GM19395 (cell line): ENCODE data around the gene TARM1.
"Not testable (repeated sequence)": the region's sequence is repeated elsewhere in the genome, so short reads cannot be mapped to it uniquely, and the experiment has no call there.

Experiments
- ATAC-seq: cut with Tn5 transposase; IDR thresholded peaks from one replicate; pipeline ENCODE4 v1.9.1; 2021; ENCODE audit warnings: mild to moderate bottlenecking, moderate library complexity; ENCODE audit not compliant: unreplicated experiment

The TARM1 gene

DNA sequence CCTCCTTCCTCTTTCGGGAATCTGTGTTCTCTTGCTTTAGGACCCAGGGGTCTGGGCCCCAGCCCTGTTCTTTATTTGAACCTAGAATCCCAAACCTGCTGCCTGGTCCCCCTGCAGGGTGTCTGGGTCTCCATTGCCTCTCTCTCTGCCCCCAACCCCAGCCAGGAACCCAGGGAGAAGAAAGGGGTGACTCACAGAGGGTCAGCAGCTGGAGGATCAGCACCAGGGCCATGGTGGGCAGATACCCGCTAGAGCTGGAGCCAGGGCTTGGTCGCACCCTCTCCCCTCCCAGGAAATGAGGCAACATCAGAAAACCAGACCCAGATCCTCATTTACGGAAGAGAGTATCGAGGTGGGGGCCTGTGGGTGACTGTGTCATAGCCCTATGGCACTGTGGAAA is 19.4 kb upstream of the TARM1 start, which contains the start of gene OSCAR:
Gene OSCAR (minus strand): TSS at position 243 of the 400 bp plus-strand sequence. CDS start 11 bp downstream, at position 232.
- no peak for ATAC-seq

DNA sequence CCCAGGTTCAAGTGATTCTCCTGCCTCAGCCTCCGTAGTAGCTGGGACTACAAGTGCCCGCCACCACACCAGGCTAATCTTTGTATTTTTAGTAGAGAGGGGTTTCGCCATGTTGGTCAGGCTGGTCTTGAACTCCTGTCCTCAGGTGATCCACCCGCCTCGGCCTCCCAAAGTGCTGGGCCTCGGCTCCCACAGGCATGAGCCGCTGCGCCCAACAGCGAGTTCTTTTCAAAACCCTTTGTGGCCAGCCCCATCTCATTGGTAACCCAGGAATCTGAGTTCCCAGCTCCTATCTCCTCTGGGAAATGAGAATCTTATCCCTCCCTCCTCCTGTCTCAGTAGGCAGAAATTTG is 18.7 kb upstream of the TARM1 start:
- ATAC-seq: not testable (repeated sequence)

DNA sequence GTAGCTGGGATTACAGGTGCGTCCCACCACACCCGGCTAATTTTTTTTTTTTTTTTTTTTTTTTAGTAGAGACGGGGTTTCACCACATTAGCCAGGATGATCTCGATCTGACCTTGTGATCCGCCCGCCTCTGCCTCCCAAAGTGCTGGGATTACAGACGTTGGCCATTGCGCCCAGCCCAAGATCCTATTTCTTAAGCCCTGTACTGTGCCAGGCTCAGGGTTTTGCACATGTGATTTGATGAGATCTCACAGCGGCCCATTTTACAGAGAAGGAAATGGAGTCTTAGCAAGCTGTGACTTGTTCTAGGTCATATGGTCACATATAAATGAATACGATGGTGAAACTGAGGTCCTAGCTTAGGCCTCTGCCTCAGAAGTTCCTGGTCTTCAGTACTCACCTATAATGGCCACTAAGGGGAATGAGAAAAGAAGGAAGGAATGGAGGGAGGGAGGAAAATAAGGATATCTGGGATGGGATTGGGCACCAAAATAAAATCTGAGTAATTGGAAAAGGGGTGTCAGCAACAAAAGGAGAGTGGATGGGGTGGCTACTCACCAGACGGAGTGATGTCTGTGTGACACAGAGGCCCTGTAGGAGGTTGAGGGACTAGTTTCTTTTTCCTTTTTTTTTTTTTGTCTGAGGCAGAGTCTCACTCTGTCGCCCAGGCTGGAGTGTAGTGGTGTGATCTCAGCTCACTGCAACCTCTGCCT is 18.2 kb upstream of the TARM1 start:
- ATAC-seq: no peak

DNA sequence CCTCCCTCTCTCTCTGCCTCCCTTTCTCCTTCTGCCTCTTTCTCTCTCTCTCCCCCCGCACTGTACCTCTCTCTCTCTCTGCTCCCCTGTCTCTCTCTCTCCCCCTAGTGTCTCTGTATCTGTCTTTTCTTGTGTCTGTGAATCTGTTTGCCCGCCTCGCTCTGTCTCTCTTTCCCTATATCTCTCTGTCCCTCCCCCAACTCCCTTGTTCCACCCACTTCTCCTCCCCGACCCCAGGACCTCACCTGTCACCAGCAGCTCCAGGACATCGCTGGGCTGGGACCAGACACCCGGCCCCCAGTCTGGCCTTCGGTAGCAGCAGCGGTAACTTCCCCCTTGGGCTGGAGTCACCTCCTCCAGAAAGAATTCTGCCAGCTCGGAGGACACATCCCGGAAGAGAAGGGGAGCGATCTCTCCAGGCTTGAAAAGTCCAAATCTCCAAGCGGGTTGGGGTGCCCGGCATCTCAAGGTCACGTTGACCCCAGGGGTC is 15.5 kb upstream of the TARM1 start:
- no peak for ATAC-seq

DNA sequence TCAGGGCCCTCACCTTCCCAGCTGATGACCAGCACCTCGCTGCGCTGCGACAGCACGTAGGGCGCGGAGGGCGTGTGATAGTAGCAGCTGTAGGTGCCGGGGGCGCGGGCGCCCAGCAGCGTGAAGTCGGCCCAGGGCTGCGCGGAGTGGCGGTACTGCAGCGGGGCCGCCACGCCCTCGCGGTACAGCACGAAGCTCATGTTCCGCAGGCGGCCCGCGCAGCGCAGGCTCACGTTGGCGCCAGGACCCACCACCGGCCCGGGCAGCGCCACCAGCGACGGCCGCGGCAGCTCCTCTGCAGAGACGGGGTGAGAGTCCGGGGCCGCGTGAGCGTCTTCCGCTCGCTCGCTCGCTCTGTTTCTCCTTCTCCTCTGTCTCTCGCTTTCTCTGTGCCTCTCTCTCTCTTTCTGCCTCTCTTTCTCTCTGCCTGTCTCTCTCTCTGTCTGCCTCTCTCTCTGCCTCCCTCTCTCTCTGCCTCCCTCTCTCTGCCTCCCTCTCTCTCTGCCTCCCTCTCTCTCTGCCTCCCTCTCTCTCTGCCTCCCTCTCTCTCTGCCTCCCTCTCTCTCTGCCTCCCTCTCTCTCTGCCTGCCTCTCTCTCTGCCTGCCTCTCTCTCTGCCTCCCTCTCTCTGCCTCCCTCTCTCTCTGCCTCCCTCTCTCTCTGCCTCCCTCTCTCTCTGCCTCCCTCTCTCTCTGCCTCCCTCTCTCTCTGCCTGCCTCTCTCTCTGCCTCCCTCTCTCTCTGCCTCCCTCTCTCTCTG is 14.9 kb upstream of the TARM1 start:
- ATAC-seq: not testable (repeated sequence)

DNA sequence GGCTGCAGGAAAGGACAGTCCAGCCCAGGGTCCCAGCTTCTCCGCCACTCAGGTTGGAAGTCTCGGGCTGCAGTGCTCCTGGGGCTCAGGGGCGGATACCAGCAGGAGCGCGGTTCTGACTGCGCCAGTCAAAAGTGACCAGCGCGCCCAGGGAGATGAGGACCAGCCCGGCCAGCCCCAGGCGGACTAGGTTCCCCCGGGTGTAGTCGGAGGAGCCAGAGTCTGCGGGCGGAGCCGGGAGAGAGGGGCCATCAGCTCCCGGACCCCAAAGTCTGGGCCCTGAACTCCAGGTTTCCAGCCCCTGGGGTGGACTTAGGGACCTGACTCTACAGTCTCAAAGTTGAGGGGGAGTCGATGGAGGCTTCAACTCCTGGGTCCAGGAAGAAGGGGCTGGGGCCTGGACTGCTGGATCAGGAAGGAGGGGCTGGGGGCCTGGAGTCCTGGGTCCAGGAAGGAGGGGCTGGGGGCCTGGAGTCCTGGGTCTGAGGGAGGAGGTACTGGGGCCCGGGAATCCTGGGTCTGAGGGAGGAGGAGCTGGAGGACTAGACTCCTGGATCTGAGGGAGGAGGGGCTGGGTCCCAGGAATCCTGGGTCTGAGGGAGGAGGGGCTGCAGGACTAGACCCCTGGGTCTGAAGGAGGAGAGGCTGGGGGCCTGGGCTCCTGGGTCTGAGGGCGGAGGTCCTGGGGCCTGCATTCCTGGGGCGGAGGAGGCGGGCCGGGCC is 14.1 kb upstream of the TARM1 start:
- ATAC-seq: no peak

DNA sequence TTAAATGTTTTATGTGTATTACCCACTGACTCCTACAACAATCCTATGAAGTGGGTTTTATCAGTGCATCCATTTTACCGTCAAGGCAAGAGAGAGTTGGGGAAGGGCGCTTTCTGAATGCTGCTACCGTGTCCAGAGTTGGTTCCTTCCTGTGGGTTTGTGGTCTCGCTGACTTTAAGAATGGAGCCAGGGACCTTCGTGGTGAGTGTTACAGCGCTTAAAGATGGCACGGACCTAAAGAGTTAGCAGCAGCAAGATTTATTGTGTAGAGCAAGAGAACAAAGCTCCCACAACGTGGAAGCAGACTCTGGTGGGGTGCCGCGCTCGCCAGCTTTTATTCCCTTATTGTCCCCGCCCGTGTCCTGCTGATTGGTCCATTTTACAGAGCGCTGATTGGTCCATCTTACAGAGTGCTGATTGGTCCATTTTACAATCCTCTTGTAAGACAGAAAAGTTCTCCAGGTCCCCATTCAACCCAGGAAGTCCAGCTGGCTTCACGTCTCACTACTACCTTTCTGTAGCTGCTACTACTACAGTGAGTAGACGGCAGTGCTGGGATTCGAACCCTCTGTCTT is 13.3 kb upstream of the TARM1 start:
- ATAC-seq: no peak

DNA sequence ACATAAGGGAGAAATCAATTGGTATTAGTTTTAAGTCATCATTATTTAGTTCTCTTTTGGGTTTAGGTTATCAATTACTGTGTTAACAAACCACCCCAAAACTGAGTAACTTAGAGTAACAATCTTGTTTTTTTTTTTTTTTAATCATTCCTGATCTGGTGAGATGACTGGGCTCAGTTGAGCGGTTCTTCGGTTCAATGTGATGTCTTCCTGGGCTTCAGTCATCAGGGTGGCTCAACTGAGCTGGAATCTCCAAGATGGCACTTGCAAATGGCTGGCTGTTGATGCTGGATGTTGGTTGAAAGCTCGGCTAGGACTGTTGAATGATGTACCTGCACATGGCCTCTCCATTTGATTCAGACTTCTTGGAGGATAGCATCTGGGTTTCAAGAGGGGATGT is 3.2 kb upstream of the TARM1 start:
- no peak for ATAC-seq

DNA sequence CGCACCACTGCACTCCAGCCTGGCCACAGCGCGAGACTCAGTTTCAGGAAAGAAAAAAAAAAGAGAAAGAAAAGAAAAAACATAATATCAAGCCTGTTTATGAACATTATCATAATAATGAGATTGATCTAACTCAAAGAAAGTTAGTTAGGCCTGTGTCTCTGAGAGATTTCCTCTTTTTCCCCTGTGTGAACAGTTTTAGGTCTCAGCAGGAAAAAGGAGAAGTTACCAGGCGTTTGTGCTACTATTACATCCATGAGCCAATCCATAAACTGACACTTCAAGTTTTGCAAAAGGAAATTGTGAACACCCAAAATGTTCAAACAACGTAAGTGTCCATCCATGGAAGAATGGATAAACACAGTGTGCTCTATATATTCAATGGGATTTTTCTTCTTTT is 3.8 kb downstream of the TARM1 start:
- no peak for ATAC-seq

DNA sequence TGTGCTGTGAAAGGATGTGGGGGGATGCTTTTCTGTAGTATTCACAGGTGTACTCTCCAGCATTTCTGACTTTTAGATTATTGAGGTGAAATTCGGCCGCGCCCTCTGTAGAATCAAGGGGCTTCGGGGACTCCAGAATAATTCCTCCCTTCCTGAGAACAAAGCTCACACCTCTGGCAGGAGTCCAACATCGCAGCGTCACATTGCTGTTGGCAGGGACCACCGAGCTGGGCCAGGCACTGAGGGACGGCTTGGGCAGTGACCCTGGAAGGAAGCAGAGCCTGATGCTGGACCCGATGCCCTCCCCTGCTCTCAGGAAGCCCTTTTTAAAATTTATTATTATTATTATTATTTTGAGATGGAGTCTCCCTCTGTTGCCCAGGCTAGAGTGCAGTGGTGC is 6.3 kb downstream of the TARM1 start:
- ATAC-seq: no peak

DNA sequence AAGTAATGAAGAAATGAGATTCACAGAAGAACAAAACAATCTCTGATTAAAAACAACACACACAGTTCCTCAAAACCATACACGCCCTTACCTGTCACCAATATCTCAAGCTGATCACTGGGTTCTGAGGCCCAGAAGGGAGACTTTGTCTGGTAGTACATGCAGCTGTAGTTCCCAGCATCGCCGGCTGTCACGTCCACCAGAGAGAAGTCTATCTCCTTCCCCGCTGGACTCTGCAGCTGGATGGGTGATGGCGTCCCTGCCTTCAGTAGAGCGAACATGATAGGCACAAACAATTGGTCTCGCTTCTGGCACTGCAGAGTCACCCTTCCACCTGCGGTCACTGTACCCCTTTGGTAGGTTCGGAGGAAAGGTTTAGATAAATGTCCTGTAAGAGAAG is 7.3 kb downstream of the TARM1 start:
- no peak for ATAC-seq

DNA sequence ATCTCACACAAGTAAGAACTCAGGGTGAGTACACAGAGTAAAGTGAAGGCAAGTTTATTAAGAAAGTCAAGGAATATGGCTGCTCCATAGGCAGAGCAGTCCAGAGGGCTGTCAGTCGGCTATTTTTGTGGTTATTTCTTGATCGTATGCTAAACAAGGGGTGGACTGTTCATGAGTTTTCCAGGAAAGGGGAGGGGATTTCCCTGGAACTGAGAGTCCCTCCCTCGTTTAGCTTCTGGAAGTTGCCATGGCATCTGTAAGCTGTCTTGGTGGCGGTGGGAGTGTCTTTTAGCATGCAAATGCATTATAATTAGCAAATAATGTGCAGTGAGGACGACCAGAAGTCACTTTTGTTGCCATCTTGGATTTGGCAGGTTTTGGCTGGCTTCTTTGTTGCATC is 11.7 kb downstream of the TARM1 start:
- no peak for ATAC-seq

DNA sequence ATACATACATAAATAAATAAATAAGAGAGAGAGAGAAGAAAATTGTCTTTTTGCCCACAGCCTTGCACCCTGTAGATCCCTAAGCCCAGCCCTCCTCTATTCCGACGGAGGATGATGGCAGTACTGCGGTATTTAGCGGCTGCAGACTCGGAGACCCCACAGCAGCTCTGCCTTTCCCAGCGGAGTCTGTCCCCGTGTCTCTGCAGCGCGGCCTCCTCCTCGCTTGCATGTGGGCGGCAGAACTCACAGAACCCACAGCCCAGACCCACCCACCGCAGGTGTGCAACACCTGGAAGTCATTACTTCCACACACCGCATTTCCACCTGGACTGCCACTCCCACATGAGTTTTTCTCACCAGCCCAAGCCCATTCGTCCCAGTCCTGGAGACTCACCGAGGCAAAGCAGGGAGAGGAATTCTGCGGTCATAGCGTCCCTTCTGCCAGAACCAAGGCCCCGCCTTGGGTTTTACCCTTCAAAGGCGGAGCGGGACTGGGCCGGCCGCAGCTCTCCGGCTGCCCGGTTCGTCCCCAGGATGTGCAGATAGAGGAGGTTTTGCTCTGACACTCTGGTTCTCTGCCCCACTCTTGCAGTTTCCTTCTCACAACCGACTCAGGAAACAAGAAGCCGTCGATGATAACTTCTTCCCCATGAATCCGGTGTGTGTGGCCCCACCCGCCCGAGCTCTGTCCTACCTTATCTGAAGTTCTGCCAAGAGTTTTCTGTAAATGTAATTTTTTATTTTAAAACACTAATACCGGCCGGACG is 17.6 kb downstream of the TARM1 start, which contains the start of gene VSTM1:
Gene VSTM1 (minus strand): TSS at position 548 of the 767 bp plus-strand sequence. CDS start 120 bp downstream, at position 428.
- ATAC-seq: no peak

DNA sequence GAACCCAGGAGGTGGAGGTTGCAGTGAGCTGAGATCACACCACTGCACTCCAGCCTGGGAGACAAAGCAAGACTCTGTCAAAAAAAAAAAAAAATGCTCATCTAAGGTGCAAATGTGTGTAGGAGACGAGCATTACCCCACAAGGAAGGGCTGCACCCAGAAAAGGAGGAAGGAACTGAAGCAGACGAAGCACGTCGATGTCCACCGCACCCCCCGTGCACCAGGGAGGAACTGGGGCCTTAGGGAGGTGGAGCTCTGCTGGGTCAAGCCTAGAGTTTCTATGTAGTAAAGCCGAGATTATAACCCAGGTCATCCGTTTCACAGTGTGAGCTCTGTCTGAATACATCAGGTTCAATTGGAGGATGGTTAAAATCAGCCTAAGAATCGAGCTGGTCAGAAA is 18.5 kb downstream of the TARM1 start:
- ATAC-seq: no peak

DNA sequence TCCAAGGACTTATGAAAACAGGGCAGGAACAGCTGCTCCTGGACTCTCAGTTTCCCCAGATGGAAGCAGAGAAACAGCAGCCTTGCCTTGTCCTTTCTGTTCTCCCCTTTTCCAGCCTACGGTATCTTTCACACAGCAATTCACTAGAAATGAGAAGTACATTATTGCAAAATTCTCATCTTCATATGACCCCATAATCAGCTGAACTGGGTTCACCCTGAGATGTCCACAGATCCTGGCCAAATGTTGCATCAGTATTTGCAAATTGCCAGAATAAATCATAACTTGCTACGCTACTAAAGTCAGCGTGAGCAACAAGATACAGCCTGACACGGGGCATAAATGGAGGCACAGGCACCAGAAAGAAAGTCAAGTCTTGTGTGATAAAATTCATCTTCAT is 33.5 kb downstream of the TARM1 start:
- no peak for ATAC-seq

DNA sequence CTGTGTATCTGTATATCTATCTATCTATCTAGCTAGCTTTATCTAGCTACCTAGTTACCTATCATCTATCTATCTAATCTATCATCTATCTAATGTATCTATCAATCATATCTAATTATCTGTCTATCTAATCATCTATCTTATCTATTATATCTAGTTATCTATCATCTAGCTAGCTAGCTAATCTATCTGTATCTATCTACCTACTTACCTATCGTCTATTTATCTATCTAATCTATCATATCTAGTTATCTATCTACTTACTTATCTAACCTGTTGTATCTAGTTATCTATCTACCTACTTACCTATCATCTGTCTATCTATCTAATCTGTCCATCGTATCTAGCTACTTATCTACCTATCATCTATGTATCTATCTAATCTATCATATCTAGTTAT is 35.4 kb downstream of the TARM1 start:
- no peak for ATAC-seq

DNA sequence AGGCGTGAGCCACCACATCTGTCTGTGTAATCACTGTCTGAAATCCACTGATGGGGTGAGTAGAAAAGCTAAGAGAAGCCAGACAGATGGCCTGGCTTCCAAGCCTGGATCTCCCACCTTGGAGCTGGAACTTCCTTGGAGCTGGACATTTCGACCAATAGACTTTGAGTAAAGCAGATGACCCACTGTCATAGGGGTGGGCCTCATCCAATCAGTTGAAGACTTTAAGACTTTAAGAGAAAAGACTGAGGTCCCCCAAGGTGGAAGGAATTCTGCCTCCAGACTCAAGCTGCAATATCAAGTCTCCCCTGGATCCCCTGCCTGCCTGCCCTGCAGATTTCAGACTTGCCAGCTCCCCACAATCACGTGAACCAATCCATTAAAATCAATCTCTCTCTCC is 38.2 kb downstream of the TARM1 start:
- ATAC-seq: no peak

DNA sequence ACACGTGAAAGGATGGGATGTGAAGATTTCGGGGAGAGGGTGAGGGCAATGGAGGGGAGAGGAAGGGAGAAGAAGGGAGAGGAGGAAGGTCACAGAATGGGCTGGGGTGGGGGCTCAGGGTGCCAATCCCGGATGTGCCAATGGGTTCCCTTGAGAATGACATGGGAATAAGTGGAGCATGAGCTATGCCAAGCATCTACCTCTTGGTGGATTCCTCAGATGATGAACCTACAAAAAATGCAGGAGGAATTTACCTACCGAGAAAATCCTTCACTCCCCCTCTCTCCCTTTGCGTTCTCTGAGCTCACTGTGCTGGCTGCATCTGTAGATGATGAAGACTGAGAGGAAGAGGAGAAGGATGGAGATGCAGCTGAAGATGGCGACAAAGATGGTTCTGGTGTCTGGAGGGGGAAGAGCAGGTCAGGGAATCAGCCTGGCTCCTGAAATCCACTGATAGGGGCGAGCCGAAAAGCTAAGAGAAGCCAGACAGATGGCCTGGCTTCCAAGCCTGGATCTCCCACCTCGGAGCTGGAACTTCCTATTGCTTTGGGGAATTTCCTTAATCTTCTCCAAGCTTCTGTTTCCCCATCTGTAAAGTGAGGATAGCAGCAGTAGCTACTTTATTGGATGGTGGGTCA is 39.1 kb downstream of the TARM1 start:
- no peak for ATAC-seq

DNA sequence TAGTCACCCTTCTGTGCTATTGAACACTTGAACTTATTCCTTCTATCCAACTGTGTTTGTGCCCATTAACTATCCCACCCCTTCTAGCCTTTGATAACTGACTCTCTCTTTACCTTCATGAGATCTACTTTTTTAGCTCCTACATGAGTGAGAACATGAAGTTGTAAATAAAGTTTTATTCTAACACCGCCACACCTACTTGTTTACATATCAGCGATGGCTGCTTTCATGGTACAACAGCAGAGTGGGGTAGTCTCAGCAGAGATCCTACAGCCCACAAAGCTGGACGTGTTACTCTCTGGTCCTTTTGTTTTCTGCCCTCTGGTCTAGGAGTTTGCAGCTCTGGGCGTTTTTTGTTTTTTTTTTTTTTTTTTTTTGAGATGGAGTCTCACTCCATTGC is 41.2 kb downstream of the TARM1 start:
- no peak for ATAC-seq

DNA sequence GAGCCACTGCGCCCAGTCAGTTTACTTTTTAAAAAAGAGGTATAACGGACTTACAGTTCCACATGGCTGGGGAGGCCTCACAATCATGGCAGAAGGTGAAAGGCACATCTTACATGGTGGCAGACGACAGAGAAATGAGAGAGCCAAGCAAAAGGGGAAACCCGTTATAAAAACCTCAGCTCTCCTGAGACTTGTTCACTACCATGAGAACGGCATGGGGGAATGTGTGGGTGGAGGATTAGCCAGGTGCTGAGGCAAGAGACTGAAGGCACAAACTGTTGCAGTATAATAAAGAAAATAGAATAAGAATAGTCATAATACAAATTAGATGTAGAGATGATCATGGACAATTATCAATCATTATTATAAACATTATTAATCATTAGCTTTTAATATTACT is 44.6 kb downstream of the TARM1 start:
- ATAC-seq: not testable (repeated sequence)
